Lung (tissue), 12 donors: Measurements from ENCODE around the gene ARL16. TPM values are rescaled to one million over a fixed set of nuclear protein-coding genes. Genes with fewer than 3 reads are reported as not detected.

Source experiments
- ATAC-seq: fragments of 200-7000 bp; cut with Tn5 transposase; one replicate; pipeline ENCODE4 v1.9.1; 2020; ENCODE audit warnings: moderate number of reproducible peaks; ENCODE audit not compliant: insufficient read depth, low FRiP score
- DNase-seq, 3 donors: peaks; one replicate each; pipeline ENCODE4 v3.0.0-alpha.2; 2013 to 2017
- H3K27ac ChIP-seq, 2 donors: one replicate each; pipeline ENCODE4 v1.5.1; 2013; ENCODE audit warnings: mild to moderate bottlenecking in 2 of 2, moderate library complexity in 2 of 2, control low read depth in 1 of 2, inconsistent platforms in 1 of 2, low read depth in 1 of 2, low read length in 1 of 2
- H3K27me3 ChIP-seq, 3 donors: one replicate each; pipeline ENCODE4 v1.5.1; 2013; ENCODE audit warnings: low read length in 2 of 3; ENCODE audit not compliant: control insufficient read depth in 3 of 3, insufficient read depth in 3 of 3
- H3K36me3 ChIP-seq, 4 donors: one replicate each; pipeline ENCODE4 v1.5.1; 2013; ENCODE audit warnings: low read length in 4 of 4, mild to moderate bottlenecking in 1 of 4, moderate library complexity in 1 of 4; ENCODE audit not compliant: control insufficient read depth in 4 of 4, insufficient read depth in 4 of 4
- H3K4me1 ChIP-seq, 5 donors: one replicate each; pipeline ENCODE4 v1.5.1; 2013; ENCODE audit warnings: low read length in 5 of 5, mild to moderate bottlenecking in 2 of 5, moderate library complexity in 1 of 5; ENCODE audit not compliant: control insufficient read depth in 5 of 5, insufficient read depth in 5 of 5
- H3K4me3 ChIP-seq: one replicate; pipeline ENCODE4 v1.5.1; 2013; ENCODE audit warnings: mild to moderate bottlenecking, control low read depth, moderate library complexity
- H3K9ac ChIP-seq, 2 donors: one replicate each; pipeline ENCODE4 v1.5.1; 2013; ENCODE audit warnings: low read length in 2 of 2, control low read depth in 1 of 2; ENCODE audit not compliant: insufficient read depth in 1 of 2
- H3K9me3 ChIP-seq, 4 donors: one replicate each; pipeline ENCODE4 v1.5.1; 2013; ENCODE audit warnings: low read length in 3 of 4, mild to moderate bottlenecking in 1 of 4, moderate library complexity in 1 of 4; ENCODE audit not compliant: control insufficient read depth in 4 of 4, insufficient read depth in 3 of 4
- WGBS, 2 donors: extraction: QIAGEN DNeasy Blood & Tissue Kit; methylation state at CpG; one replicate each; pipeline ENCODE4 v1.1.7; 2013; 5-methylcytosine and 5-hydroxymethylcytosine counted together
- polyA plus RNA-seq, 2 donors: library from polyadenylated mRNA; stranded (reverse); fragments of 200-250 nt; gene quantifications; one replicate each; pipeline ENCODE4 v1.2.1, GENCODE V29; 2013
- total RNA-seq, 2 donors: library from RNA; depleted of rRNA in 1 of 2; stranded (reverse); fragments of >200 nt in 1 of 2; gene quantifications; one replicate each; pipeline ENCODE4 v1.2.1, GENCODE V29; 2014 to 2021
- TF ChIP-seq, protein P1 (sequence below): IDR thresholded peaks from 2 replicates; pipeline ENCODE4 v1.5.1; 2012; ENCODE audit warnings: mild to moderate bottlenecking; ENCODE audit errors: control extremely low read depth, extremely low read depth
- donor health status: control.
- donor health status: control.
- donor health status: Bipolar disorder and iron deficiency.
- donor health status: healthy.
- donor health status: DM: yes; HTN: yes; CAD: no.

The ARL16 gene
- total and polyA plus RNA-seq, 4 donors, result 27.4 to 59.5 (median 29.8) TPM

GRCh38 chr17:81707725-81708646, 24.4 kb upstream of the ARL16 start:
- TF ChIP-seq, protein P1, sequence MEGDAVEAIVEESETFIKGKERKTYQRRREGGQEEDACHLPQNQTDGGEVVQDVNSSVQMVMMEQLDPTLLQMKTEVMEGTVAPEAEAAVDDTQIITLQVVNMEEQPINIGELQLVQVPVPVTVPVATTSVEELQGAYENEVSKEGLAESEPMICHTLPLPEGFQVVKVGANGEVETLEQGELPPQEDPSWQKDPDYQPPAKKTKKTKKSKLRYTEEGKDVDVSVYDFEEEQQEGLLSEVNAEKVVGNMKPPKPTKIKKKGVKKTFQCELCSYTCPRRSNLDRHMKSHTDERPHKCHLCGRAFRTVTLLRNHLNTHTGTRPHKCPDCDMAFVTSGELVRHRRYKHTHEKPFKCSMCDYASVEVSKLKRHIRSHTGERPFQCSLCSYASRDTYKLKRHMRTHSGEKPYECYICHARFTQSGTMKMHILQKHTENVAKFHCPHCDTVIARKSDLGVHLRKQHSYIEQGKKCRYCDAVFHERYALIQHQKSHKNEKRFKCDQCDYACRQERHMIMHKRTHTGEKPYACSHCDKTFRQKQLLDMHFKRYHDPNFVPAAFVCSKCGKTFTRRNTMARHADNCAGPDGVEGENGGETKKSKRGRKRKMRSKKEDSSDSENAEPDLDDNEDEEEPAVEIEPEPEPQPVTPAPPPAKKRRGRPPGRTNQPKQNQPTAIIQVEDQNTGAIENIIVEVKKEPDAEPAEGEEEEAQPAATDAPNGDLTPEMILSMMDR, result no peak
- Histone ChIP-seq H3K9me3 (no peaks in the 10 kb centered on the region), H3K9ac (no peak overlapping the region), H3K27ac (no peak overlapping the region), H3K4me3 (no peak overlapping the region), H3K4me1 (peaks cover 0 to 26% (median 12%) of the 10 kb centered on the region in 5 donors), H3K36me3 (peaks cover 0 to 20% (median 5%) of the 10 kb centered on the region in 4 donors), H3K27me3 (peaks cover 0 to 10% (median 9%) of the 10 kb centered on the region in 3 donors)
- ATAC-seq (no peak), DNase-seq (no peak)
- WGBS, 2 donors, result 86 to 93% methylated on average over 25 of the region's 25 CpGs

- TF ChIP-seq, protein P1, result no peak
- H3K9me3 ChIP-seq, result no peaks in the 10 kb centered on the region
- H3K4me1 ChIP-seq, result peaks cover 0 to 27% (median 16%) of the 10 kb centered on the region in 5 donors
- DNase-seq (no peak), ATAC-seq (no peak)
- no peak overlapping the region for H3K4me3 ChIP-seq
- H3K36me3 ChIP-seq, result peaks cover 0 to 20% (median 5%) of the 10 kb centered on the region in 4 donors
- 93 to 94% methylated on average over 48 to 54 of the region's 54 CpGs for WGBS, 2 donors
- H3K27ac ChIP-seq, result no peak overlapping the region
- peaks cover 0 to 10% (median 9%) of the 10 kb centered on the region in 3 donors for H3K27me3 ChIP-seq
- no peak overlapping the region for H3K9ac ChIP-seq
Observed at GRCh38 chr17:81706757-81707624, 23.4 kb upstream of the ARL16 start.

DNA sequence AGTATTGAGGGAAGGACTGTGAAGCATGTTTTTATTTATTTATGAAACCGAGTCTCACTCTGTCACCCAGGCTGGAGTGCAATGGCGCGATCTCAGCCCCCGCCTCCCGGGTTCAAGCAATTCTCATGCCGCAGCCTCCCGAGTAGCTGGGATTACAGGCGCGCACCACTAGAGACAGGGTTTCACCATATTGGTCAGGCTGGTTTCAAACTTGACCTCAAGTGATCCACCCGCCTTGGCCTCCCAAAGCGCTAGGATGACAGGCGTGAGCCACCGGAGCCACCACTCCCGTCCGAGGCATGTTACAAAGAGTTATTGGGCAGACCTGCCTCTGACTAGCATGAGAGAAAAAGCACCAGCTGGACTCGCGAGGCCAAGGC, 22.6 kb upstream of the ARL16 start:
- H3K9me3 ChIP-seq, result no peaks in the 10 kb centered on the region
- DNase-seq, result no peak
- H3K36me3 ChIP-seq, result peaks cover 0 to 24% (median 5%) of the 10 kb centered on the region in 4 donors
- 94% methylated on average over 17 of the region's 17 CpGs for WGBS, 2 donors
- H3K4me1 ChIP-seq, result peaks cover 0 to 33% (median 20%) of the 10 kb centered on the region in 5 donors
- ATAC-seq, result no peak
- TF ChIP-seq, protein P1, result no peak
- peaks cover 0 to 8% (median 8%) of the 10 kb centered on the region in 3 donors for H3K27me3 ChIP-seq
- no peak overlapping the region for H3K9ac ChIP-seq
- H3K27ac ChIP-seq, result no peak overlapping the region
- H3K4me3 ChIP-seq, result no peak overlapping the region
